AML-193 (cell line): ENCODE measurements around the gene CROCC2.

Experiments used
- DNase-seq, 2 experiments: peaks; one replicate each; lab custom pipeline; 2025; lab: John Stamatoyannopoulos, UW

The CROCC2 gene

DNA sequence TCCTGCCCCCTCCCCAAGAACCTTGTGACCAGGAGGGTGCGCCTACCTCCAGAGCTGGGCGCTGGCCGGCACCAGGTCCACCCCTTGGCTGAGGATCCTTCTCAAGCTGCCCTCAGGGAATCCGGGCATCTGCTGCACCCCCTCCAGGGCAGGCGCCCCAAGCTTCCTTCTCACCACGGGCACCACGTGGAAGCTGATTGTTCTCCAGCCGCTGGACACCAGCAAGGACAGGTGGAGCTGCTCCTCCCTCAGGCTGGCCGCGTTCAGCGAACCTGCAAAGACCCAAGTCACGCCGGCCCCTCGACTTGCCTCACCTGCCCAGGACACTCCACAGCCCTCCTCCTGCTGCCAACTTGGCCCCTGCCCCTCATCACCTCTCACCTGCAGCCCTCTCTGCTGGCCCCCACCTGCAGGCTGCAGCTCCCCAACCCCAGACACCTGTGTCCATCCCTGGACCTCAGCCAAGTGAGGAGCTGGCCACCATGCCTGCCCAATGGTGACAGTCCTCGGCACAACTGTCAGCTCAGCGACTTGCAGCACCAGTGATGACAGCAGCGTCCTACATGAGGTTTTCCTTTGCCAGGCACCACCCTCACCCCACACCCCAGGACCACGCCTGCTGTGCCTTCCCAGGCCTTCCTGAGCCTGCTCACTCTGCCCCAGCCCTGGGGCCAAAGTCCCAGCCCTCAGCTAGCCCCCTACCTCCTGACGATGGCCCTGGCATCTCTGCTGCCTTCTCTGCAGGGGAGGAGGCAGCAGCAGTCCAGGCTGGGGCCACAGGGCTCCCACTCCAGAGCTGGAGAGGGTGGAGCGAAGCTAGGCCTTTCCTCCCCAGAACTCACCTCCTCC is 14.4 kb upstream of the CROCC2 start:
- DNase-seq = no peak

DNA sequence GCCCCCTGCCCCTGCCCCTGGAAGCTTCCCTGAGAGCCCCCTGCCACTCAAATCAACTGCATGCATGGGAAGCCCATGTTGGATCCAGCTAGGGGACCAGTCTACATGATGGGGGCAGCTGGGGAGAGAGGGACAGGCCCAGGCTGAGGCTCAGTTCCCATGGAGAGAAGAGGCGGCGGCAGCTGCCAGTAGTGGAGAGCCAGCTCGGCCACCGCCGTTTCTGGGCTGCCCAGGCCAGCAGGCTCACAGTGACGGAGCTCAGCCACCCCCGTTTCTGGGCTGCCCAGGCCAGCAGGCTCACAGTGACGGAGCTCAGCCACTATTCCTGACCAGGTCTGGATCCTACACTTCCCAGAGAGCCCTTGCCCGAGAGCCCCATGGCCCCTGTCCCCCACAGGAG is 13.8 kb upstream of the CROCC2 start:
- no peak for DNase-seq

DNA sequence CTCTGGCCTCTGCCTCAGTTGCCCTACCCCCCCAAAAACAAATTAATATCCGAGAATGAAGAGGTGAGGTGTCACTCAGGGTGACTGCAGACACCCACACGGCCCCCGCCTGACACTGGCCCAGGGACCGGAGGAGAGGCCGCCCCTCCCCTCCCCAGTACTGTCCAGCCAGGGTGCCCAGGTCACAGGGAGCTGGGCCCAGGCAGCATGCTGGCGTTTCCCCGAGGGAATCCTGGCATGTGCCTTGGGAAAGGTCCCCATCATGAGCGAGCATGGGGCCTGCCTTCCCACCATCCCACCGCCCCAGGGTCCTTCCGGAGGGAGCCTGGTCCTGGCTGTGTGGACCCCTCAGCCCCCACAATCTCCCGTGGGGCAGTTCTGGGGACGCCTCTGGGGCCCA is 13.2 kb upstream of the CROCC2 start:
- no peak for DNase-seq

DNA sequence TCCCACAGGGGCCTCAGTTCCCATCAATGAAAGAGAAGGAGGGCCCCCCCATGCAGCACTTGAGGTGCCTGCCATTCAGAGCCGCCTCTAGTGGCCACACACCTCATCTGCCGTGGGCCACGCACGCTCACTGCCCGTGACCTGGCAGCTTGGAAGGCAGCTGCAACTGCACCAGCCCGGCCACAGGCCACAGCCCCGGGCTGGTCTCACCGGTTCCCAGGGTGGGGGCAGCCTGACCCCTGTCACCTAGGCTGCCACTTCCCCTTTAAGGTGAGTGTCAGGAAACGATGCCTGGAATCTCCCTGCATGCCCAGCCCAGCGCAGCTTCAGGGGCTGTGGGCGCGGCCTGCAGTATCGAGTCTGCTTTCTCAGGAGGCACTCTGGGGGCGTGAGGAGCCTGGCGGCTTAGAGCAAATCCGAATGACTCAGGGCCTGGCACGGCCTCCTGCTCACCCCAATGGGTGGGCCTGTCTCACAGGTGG is 12.7 kb upstream of the CROCC2 start:
- no peak for DNase-seq

DNA sequence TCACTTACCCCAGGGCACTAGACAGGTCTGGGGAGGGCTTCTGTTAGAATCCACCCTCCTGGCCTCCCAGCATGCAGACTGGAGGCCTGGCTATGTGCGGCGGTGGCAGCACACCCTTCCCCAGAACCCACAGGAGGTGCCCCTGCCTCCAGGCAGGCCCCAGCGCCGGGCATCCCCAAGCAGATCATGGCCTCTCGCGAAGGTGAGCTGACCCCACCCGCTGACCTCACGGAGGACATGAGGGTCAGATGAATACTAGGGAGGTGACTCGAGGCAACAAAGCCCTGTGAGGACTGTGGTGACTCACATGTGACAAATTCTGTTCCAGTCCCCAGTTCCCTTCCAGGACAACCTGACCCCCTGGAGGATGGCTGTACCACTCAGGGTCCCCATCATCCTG is 12.1 kb upstream of the CROCC2 start:
- no peak for DNase-seq

DNA sequence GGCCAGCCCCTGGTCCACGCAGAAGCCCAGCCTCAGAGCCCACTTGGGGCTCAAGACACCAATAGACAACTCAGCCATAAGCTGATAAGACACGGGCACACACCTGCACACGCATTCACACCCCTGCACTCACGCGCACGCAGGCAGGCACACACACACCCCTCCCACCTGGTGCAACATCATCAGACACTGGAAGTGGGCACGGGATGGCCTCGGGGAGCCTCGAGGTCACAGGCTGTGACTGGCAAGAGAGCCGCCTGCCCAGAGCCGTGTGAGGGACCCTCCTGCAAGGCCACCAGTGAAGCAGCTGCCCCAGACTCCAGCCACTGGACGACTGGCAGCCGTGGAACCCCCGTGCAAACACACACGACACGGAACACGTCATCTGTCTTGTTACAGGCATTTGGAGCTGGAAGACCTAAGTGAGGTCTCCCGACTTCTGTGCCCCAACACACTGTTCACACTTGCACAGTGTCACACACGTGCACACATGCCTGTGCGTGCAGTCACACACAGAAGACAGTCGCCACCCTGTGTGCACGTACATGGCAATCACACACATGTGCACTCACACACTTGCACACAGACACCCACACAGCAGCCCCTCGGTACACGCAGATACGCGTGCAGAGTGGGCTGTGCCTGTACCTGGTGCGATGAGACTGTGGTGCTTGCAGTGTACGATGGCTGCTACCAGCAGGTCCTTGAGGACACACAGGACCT is 11.1 kb upstream of the CROCC2 start:
- DNase-seq = no peak

DNA sequence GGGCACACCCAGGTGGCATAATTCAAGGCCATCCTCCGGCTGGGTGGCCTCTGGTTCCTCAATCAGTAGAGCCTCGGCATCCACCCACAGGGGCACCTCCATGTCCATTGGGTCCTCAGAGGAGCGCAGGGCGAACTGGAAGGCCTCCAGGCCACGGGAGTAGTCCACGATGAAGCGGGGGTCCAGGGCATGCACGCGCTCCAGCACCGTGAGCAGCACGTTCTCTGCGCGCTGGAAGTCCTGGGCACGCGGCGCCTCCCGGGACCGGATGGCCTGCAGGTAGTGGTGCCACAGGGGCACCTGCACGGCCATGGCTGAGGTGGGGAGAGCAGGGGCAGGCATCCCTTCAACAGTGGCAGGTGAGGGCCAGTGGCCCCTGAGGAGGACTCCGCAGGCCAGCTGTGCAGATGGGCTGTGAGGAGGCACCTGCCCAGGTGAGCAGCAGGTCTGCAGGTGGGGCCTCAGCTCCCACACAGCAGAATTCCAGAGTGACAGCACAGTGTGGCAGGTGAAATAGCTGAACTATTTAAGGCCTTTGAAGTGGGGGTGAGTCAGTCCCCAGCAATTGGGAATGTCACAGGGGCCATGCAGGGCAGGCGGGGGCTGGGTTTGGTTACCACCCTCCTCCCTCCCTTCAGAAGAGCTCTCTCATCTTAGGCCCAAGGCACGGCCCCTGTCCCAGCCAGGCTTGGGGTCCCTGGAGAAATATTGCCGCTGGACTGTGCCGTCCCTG is 10.3 kb upstream of the CROCC2 start, which contains the start of gene MAB21L4:
Gene MAB21L4 (minus strand): TSS at position 501 of the 733 bp plus-strand sequence. CDS start 159 bp downstream, at position 342.
- no peak for DNase-seq

DNA sequence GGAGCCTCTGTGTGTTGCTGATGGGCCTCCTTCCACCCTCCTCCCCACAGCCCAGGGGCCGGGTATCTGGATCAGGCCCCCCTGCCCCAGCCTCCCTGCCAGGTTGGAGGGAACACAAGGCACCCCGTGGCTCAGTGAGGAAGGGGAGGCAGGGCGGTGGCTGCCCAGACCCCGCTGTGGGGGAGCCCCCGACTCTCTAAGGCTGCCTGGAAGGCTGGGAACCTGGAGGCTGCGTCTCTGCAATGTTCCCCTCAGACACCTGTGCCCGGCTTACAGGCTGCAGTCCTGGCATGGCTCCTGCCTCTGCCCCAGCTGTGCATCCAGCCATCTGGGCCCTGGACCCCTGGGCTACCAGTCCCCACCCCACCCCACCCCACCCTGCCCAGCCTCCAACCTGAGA is 9.7 kb upstream of the CROCC2 start:
- DNase-seq = no peak

DNA sequence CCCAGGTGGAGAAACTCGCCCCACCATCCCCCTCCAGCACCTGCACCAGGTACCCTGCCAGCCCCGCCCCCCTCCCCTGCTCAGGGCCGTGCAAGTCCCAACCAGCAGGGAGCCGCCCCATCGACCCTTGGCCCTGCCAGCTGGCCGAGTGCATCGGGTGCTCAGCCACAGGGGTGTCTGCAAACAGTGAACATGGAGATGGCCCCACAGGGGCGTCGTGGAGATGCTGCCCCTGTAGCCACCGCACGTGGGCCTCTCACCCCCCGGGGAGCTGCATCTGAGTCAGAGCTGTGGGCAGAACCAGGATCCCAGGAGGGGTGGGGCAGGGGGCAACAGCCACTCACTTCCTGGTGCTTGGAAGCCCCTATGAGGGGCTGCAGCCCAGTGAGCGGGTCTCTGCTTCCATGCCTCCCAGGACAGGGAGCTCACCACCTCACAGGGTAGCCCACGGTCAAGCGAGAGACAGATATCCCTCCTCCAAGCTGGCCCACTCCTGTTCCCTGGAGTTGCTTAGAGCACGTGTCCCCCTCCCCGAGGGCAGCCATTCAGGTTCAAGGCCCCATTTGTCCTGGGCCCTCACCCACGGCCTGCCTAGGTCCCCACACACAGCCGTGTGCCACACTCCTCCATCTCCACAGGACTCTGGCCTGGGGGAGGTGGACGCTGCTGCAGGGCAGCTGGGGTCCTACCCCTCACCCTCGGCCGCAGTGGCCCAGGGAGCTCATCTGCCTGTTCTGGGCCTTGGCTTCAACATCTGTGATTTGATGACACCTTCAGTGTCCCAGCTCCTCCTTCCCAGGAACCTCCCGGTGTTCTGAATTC is 9.1 kb upstream of the CROCC2 start:
- no peak for DNase-seq

DNA sequence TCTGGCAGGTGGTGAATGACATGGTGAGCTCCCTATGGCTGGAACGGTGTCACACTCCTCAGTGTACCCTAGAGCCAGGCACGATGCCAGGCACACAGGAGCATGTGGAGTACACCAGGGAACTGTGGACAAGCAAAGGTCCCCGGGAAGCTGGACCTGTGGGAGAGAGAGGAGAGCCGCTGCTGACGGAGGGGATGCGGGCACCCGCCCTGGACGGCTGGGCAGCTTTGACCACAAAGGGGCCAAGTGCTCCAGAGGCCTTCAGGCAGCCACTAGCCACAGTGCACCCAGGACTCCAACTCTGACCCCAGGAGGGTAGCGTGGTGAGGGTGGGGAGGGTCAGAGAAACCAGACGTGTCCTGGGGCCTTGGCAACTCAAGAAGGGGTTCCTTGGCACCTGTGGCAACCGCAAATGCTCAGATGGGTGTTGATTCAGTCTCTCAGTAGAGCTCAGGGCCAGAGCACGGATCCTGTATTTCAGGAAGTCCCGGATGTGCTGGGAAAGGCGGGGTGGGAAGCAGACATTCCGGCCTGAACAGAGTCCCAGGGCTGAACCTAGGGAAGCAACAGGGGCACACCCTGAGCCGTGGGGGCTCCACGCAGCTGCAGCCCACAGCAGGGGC is 7.9 kb upstream of the CROCC2 start:
- DNase-seq = no peak

DNA sequence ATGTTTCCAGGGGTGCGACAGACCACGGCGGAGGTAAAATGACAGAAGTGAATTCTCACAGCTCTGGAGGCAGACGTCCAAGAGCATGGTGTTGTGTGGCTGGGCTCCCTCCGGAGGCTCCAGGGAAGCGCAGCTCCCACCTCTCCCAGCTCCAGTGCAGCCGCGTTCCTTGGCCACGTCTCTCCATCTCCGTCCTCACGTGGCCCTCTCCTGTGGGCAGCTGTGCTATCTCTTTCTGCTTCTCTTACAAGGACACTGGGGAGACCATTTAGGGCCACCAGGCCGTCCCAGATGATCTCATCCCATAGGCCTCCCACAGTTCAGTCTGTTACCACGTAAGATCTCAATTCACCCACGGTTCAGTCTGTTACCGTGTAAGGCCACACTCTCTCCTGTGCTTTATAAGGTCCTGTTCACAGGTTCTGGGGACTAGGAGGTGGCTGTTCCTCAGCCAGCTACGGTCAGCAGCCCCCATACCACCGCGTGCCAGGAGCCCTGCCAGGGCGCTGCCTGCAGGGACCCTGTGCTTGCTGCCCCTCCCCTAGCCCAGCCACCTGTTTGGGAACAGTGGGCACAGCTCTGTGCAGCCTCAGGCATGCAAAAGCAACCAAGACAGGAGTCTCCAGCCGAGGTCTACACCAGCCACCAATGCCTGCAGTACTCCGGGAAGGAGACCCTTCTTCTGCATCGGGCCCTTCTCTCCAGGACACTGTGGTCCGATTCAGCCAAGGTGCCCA is 7.2 kb upstream of the CROCC2 start:
- no peak for DNase-seq

DNA sequence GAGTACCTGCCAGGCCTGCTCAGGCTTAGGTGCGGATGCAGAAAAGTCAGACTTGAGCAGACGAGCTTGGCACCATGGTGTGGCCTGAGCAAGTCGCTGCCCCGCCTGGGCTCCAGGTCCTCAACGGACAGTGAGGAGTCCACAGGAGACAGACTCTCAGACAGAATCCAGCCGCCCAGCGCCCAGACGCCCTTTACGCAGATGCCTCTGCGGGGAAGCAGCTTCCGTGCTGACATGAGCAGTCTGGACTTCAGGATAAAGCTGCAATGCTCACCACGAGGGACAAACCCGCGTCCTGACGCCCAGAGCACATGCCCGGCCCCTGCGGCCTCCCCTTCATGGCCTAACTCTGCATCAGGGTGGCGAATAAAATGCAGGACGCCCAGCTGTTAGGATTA is 6.7 kb upstream of the CROCC2 start:
- no peak for DNase-seq

DNA sequence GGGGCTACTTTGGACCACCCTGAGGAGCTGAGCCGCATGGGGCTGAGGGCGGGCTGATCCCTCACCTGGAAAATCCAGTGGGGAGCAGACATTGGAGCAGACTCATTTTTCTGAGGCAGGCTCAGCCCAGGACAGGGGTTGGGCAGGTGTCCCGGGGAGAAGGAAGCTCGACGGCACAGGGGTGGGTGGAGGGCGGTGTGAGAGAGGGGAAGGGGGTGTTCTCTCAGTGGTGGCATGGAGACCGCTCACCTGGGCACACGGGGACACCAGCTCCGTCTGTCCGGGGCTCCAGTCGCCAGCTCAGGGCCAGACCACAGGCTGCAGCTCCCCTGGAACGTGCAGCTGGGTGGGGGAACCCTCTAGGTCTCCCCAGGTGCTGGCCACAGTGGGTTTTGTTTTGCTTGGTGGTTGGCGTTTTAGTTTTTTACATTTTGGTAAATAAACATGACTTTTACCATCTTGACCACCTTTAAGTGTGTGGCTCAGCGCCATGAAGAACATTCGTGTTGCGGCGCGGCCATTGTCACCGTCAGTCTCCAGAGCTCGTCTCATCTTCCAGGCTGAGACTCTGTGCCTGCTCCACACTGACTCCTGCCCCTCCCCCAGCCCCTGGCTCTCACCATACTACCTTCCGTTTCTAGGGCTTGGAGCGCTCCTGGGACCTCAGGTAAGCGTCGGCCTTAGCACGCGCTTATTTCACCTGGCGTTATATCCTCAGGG is 5.8 kb upstream of the CROCC2 start:
- no peak for DNase-seq

DNA sequence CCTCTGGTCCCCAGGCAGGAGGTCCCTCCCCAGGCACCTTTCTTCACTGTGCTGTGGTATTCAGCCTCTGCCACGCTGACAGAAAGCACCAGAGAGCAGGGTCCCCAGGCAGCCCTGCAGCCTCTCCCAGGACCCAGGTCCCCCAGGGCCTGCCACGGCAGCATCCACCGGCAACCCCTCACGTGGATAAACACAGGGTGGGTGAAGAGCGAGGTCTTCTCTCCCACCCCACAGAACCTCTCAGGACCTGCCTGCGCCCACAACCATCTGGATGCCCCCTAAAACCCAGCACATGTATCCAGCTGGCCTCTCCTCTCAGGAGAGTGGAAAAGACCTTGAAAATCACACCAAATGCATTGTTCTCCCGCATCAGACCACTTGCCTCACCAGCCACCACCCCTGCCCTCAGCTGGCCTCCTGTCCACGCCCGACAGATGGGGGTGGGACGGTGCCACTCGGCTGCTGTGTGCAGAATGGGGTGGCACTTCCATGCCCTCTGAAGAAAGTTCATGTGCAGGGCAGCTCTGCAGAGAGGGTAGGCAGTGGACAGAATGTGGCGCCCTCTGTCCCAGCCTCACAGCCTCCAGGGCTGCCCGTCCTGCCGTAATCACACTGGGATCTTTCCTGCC is 4.0 kb upstream of the CROCC2 start:
- no peak for DNase-seq

DNA sequence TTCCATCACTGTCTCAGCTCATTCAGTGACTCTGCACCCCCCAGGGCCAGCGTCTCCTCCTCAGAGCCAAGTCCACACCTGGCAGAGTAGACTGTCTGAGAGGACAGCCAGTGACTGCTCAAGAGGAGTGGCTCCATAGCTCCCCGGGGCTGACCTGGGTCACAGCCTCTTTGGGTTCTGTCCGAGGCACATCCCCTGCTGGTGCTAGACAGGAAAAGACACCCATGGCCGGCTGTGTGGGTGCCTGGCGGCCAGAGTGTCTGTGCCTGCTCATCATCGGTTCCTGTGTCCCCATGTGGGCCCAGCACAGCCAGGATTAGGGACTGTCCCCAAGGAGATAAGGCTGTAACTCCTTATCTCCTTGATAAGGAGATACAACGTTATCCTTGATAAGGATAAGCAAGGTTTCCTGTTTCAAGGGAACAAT is 3.5 kb upstream of the CROCC2 start:
- DNase-seq = no peak

DNA sequence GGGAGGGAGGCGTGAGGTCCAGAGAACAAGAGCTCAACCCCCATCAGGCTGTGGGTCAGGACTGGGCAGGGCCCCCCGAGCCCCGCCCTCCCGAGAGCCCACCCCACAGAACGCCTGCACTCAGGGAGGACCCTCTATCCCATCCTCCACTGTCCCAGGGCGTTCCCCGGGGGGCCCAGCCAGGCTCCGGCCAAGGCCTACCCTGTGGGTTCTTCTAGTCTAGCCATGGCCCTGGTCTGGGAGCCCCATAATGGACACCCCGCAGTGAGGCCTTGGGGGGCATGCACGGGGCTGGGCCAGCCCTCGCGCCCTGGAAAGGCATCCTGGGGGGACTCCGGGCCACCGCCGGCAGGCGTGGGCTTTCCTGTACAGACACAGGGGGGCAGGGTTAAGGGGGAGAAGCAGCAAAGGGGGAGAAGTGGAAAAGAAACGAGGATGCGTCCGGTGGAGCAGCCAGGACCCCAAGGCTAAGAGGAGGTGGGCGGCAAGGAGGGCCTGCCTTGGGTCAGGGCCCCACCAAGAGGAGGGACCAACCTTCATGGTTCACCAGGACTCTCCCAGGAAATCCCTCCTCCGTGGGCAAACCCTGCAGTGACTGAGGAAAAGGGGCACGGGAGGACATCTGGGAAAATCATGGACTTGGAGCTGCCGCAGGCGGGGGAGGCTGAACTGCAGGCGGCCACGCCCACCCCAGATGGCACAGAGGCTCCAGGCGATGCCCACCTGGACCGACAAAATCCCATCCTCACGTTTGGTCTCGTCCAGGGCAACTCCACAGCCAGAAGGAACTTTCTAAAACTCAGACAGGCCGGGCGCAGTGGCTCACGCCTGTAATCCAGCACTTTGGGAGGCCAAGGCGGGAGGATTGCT is 2.7 kb upstream of the CROCC2 start:
- DNase-seq = no peak

DNA sequence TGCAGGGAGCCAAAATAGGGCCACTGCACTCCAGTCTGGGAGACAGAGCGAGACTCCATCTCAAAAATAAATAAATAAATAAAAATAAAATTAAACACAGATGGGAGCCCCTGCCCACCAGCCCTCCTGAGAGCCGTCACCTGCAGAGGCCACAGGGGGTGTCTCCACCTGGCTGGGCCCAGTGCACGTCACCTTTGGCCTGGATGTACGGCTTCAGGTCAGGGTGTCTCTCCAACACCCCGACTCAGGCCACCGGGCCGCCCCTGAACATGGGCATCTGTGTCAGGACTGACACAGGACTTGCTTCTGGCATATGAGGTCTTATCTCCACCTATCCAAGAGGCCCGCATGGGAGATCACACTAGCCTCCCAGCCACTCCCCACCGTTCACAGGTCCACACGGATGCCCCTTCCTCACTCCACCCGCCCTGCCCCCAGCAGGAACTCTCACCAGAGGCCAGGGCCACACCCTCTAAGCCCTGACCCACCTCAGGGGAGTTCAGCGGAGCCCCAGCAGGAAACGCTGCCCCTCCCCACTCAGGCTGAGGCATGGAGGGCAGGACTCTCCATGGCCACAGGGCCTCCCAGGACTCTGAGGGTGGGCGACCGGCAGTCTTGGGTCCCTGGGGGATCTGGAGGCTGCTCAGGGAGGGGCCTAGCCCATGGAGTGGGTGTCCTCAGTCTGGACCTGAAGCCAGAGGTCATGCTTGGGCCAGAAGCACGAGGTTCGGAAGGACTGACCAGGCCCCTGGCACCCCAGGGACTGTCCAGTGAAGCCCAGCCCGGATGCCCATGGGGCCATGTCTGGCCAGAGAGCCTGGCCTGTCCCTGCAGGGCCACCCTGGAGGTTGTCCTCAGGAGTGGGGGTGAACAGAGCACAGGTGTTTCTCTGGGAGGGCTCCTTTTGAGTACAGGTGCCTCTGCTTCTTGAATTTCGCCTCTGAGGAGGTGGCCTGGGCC is 1.6 kb upstream of the CROCC2 start:
- no peak for DNase-seq
